Calu3 (cell line): ENCODE results near the gene RRP15. TPM values are rescaled to one million over a fixed set of nuclear protein-coding genes. Genes with fewer than 3 reads are reported as not detected.

Experiments
- BruUV-seq: library from RNA; stranded (reverse); fragments of 400-500 nt; replicated peaks from 2 replicates; lab custom pipeline; 2021; lab: Mats Ljungman, UMichigan
- CTCF ChIA-PET: fragments of 300-600 bp; sonication (Branson Sonifier 250); formaldehyde crosslinking; loops from one replicate; lab custom pipeline; 2022; ENCODE audit warnings: antibody characterized with exemption; lab: Charles Lee
- DNase-seq: peaks from one replicate; pipeline ENCODE4 v3.0.0; 2022
- H3K27ac Mint-ChIP-seq: one replicate; pipeline ENCODE4 v1.8.0; 2022; ENCODE audit warnings: mixed read lengths; ENCODE audit not compliant: unreplicated experiment
- H3K27me3 Mint-ChIP-seq: one replicate; pipeline ENCODE4 v1.8.0; 2022; ENCODE audit warnings: mixed read lengths; ENCODE audit not compliant: unreplicated experiment
- H3K36me3 Mint-ChIP-seq: one replicate; pipeline ENCODE4 v1.8.0; 2022; ENCODE audit warnings: mild to moderate bottlenecking, moderate library complexity, mixed read lengths; ENCODE audit not compliant: insufficient read depth, unreplicated experiment
- H3K4me1 Mint-ChIP-seq: one replicate; pipeline ENCODE4 v1.8.0; 2022; ENCODE audit warnings: mild to moderate bottlenecking, low read depth, mixed read lengths; ENCODE audit not compliant: unreplicated experiment
- H3K4me3 Mint-ChIP-seq: one replicate; pipeline ENCODE4 v1.8.0; 2022; ENCODE audit warnings: mild to moderate bottlenecking, low read depth, moderate library complexity, mixed read lengths; ENCODE audit not compliant: unreplicated experiment
- H3K9me3 Mint-ChIP-seq: one replicate; pipeline ENCODE4 v1.8.0; 2022; ENCODE audit warnings: low read depth, mixed read lengths; ENCODE audit not compliant: unreplicated experiment
- intact Hi-C: fragments of 100-400 bp; cut with micrococcal nuclease; formaldehyde crosslinking; loops from one replicate; pipeline ENCODE4 v1.10.0; 2022; ENCODE audit not compliant: unreplicated experiment
- total RNA-seq: library from RNA; stranded (reverse); gene quantifications from 2 replicates; pipeline ENCODE4 v1.2.3, GENCODE V29; 2022
- TF ChIP-seq, protein P1 (sequence below): fragments of 200-600 bp; IDR thresholded peaks from one replicate; pipeline ENCODE4 v1.8.0; 2022; ENCODE audit warnings: antibody characterized with exemption; ENCODE audit not compliant: unreplicated experiment

Gene RRP15
- total RNA-seq, 1 experiment from 2014 or later = 44.0 TPM

DNA sequence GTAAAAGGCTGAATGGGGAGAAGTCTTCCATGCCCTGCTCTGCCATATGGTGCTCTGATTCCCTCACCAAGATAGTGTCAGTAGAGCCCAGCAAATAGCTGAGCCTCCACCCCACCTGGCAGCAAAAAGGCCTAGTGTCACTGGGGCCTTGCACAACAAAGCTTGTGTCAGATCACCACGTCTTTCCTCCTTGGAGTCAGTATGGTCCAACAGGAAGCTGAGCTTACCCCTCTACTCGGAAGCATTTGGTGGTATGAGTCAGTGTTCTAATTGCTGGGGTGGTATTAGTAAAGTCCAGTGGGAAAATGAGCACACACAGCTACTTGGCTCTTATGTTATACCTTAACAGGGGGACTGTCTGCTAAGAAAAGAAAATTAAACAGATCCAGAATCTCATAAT, 18.7 kb upstream of the RRP15 start:
- no peak overlapping the region for H3K27ac Mint-ChIP-seq
- H3K9me3 Mint-ChIP-seq = no peaks in the 10 kb centered on the region
- H3K4me3 Mint-ChIP-seq = no peak overlapping the region
- CTCF ChIA-PET = interaction anchor here (0.5 kb wide), 1 partner anchor 40 kb away, joined by 3 read pairs; no protein-coding TSS in a partner anchor
- TF ChIP-seq, protein P1, sequence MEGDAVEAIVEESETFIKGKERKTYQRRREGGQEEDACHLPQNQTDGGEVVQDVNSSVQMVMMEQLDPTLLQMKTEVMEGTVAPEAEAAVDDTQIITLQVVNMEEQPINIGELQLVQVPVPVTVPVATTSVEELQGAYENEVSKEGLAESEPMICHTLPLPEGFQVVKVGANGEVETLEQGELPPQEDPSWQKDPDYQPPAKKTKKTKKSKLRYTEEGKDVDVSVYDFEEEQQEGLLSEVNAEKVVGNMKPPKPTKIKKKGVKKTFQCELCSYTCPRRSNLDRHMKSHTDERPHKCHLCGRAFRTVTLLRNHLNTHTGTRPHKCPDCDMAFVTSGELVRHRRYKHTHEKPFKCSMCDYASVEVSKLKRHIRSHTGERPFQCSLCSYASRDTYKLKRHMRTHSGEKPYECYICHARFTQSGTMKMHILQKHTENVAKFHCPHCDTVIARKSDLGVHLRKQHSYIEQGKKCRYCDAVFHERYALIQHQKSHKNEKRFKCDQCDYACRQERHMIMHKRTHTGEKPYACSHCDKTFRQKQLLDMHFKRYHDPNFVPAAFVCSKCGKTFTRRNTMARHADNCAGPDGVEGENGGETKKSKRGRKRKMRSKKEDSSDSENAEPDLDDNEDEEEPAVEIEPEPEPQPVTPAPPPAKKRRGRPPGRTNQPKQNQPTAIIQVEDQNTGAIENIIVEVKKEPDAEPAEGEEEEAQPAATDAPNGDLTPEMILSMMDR = no peak
- H3K36me3 Mint-ChIP-seq = no peaks in the 10 kb centered on the region
- DNase-seq = no peak
- intact Hi-C loops = no loop called here
- no peaks in the 10 kb centered on the region for H3K4me1 Mint-ChIP-seq
- BruUV-seq = no TSS peak
- no peaks in the 10 kb centered on the region for H3K27me3 Mint-ChIP-seq

DNA sequence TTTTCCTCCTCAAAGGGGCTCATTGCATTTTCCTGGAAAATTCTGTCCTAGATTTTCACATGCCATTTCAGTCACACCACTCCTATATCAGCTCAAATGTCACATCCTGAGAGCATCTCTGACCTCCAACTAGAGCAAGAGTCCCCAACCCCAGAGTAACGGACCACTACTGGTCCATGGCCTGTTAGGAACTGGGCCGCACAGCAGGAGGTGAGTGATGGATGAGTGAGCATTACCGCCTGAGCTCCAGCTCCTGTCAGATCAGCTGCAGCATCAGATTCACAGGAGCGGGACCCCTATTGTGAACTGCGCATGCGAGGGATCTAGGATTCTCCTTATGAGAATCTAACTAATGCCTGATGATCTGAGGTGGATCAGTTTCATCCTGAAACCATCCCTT, 12.7 kb upstream of the RRP15 start:
- Mint-ChIP-seq H3K36me3 (no peaks in the 10 kb centered on the region), H3K27me3 (no peaks in the 10 kb centered on the region), H3K27ac (no peak overlapping the region), H3K4me1 (no peaks in the 10 kb centered on the region), H3K9me3 (no peaks in the 10 kb centered on the region), H3K4me3 (no peak overlapping the region)
- DNase-seq = no peak
- TF ChIP-seq, protein P1 = no peak
- CTCF ChIA-PET = no interaction called here
- intact Hi-C loops = no loop called here
- BruUV-seq = no TSS peak

DNA sequence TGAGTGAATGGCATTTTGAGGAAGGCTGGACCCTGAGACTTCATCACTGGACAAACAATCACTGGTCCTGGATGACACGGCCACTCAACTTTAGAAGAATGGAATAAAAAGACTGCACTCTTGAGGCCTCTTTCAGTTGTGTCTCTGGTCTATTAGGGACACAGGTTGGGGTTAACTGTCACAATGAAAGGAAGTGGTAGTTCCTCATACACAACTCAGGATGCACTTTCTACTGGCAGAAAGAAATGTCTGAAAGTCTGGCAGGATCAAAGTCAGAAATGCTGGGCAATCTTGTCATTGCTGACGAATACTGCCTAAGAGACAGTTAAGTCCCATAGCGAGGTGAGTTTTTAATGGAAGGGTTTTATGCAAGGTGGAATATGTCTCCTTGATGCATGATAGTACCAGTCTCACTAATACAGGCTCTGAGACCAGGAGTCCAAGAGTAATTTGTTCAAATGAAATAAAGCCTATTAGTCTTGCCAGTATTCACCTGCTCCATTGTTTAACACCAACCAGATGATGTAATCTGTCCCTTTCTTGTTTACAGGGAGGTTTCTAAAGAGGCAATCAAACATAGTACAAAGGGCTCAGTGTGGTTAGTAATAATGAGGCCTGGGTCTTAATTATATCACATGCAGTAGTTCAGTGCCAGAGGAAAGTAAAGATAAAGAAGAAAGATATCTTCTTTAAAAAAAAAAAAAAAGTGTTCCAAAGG, 11.2 kb upstream of the RRP15 start:
- CTCF ChIA-PET = no interaction called here
- no peak for DNase-seq

DNA sequence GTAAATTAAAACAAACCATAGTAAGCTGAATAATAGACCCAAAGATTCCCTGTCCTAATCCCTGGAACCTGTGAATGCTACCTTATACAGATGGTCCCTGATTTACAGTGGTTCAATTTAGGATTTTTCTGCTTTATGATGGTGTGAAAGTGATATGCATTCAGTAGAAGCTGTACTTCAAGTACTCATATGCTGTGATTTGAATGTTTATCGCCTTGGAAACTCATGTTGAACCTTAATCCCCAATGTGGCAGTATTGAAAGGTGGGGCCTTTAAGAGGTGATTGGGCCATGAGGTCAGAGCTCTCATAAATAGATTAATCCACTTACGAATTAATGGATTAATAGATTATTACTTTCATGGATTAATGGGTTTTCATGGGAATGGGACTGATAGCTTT, 10.6 kb upstream of the RRP15 start:
- no peak for DNase-seq
- CTCF ChIA-PET = interaction anchor here (1.2 kb wide), 1 partner anchor 12 kb away, joined by 3 read pairs; no protein-coding TSS in a partner anchor
- Mint-ChIP-seq H3K4me3 (no peak overlapping the region), H3K27me3 (peaks cover 14% of the 10 kb centered on the region), H3K27ac (no peak overlapping the region), H3K9me3 (no peaks in the 10 kb centered on the region), H3K4me1 (no peaks in the 10 kb centered on the region), H3K36me3 (no peaks in the 10 kb centered on the region)
- TF ChIP-seq, protein P1 = no peak
- intact Hi-C loops = no loop called here
- no TSS peak for BruUV-seq

More for the DNA sequence above, 11.2 kb upstream of the RRP15 start:
- no TSS peak for BruUV-seq
- H3K4me3 Mint-ChIP-seq = no peak overlapping the region
- H3K27me3 Mint-ChIP-seq = peaks cover 14% of the 10 kb centered on the region
- no peaks in the 10 kb centered on the region for H3K9me3 Mint-ChIP-seq
- TF ChIP-seq, protein P1 = no peak
- no peaks in the 10 kb centered on the region for H3K36me3 Mint-ChIP-seq
- H3K4me1 Mint-ChIP-seq = no peaks in the 10 kb centered on the region
- no peak overlapping the region for H3K27ac Mint-ChIP-seq
- intact Hi-C loops = no loop called here
